ENCODE data around the gene CYREN.

Gene CYREN

GRCh38 chr7:135195968-135196629 is 25.6 kb upstream of the CYREN start:
- DNase-seq: no peak

- DNase-seq: no peak
Observed at GRCh38 chr7:135195156-135195555, 24.6 kb upstream of the CYREN start.

- DNase-seq: no peak
Observed at GRCh38 chr7:135194494-135195095, 24.1 kb upstream of the CYREN start.

- no peak for DNase-seq
Observed at GRCh38 chr7:135193615-135194081, 23.1 kb upstream of the CYREN start.

GRCh38 chr7:135192914-135193536 is 22.5 kb upstream of the CYREN start:
- no peak for DNase-seq

GRCh38 chr7:135190703-135191102 is 20.2 kb upstream of the CYREN start:
- DNase-seq: no peak

- DNase-seq: no peak
Observed at GRCh38 chr7:135189961-135190360, 19.5 kb upstream of the CYREN start.

GRCh38 chr7:135189221-135189662 is 18.7 kb upstream of the CYREN start:
- no peak for DNase-seq

GRCh38 chr7:135188298-135188984 is 17.9 kb upstream of the CYREN start:
- no peak for DNase-seq

GRCh38 chr7:135186841-135187253 is 16.3 kb upstream of the CYREN start:
- DNase-seq: no peak

- DNase-seq: no peak
Observed at GRCh38 chr7:135186261-135186540, 15.7 kb upstream of the CYREN start.

GRCh38 chr7:135185471-135186260 is 15.2 kb upstream of the CYREN start:
- no peak for DNase-seq

GRCh38 chr7:135184254-135184841 is 13.8 kb upstream of the CYREN start:
- DNase-seq: peak; percentile 25

GRCh38 chr7:135183478-135183877 is 13.0 kb upstream of the CYREN start:
- no peak for DNase-seq

GRCh38 chr7:135181929-135182678 is 11.6 kb upstream of the CYREN start:
- no peak for DNase-seq

- DNase-seq: peak; percentile 26
Observed at GRCh38 chr7:135181261-135181928, 10.9 kb upstream of the CYREN start.

GRCh38 chr7:135180122-135180521 is 9.6 kb upstream of the CYREN start:
- no peak for DNase-seq

GRCh38 chr7:135179321-135179925 is 8.9 kb upstream of the CYREN start:
- no peak for DNase-seq

- no peak for DNase-seq
Observed at GRCh38 chr7:135178364-135178763, 7.9 kb upstream of the CYREN start.

GRCh38 chr7:135177028-135177696 is 6.7 kb upstream of the CYREN start:
- DNase-seq: no peak

Measured in hematopoietic multipotent progenitor cell treated with erythropoietin and hydrocortisone succinate and interleukin-3 and kit ligand, for 6 days (in vitro differentiated cells).